PC-9 (cell line): Measurements from ENCODE around the gene PDIA5. TPM values are rescaled to one million over a fixed set of nuclear protein-coding genes. Genes with fewer than 3 reads are reported as not detected.

Experiments used
- BruUV-seq: library from RNA; stranded (reverse); fragments of 400-500 nt; replicated peaks from 2 replicates; lab custom pipeline; 2021; lab: Mats Ljungman, UMichigan
- CTCF ChIA-PET: fragments of 300-600 bp; sonication (Branson Sonifier 250); formaldehyde crosslinking; loops from one replicate; lab custom pipeline; 2022; ENCODE audit warnings: antibody characterized with exemption; lab: Charles Lee
- POLR2A ChIA-PET: fragments of 300-600 bp; sonication (Branson Sonifier 250); formaldehyde crosslinking; loops from one replicate; lab custom pipeline; 2022; ENCODE audit warnings: antibody characterized with exemption; ENCODE audit not compliant: unreplicated experiment; lab: Charles Lee
- DNase-seq, 2 experiments: peaks; one replicate each; pipeline versions ENCODE4 v3.0.0 to v3.0.0-alpha.2; 2015 to 2022; ENCODE audit warnings: mixed read lengths in 1 of 2
- H2AFZ ChIP-seq: fragments of 200-600 bp; sonication (generic); 2 replicates; pipeline ENCODE4 v1.8.1; 2017; ENCODE audit warnings: antibody characterized with exemption
- H3F3A ChIP-seq: fragments of 200-600 bp; sonication (generic); 2 replicates; pipeline ENCODE4 v1.8.1; 2017; ENCODE audit warnings: antibody characterized with exemption, mild to moderate bottlenecking, low read depth; ENCODE audit not compliant: insufficient read depth
- H3K27ac ChIP-seq: fragments of 200-600 bp; sonication (generic); 2 replicates; pipeline ENCODE4 v1.6.1; 2016; ENCODE audit warnings: mixed run types
- H3K27me3 ChIP-seq: fragments of 200-600 bp; sonication (generic); 2 replicates; pipeline ENCODE4 v1.6.1; 2016; ENCODE audit warnings: low read depth, mixed run types; ENCODE audit not compliant: insufficient read depth
- H3K36me3 ChIP-seq: fragments of 200-600 bp; sonication (generic); 2 replicates; pipeline ENCODE4 v1.6.1; 2016; ENCODE audit warnings: low read depth, mixed run types
- H3K4me1 ChIP-seq: fragments of 200-600 bp; sonication (generic); replicated peaks from 2 replicates; pipeline ENCODE4 v1.6.1; 2016; ENCODE audit warnings: mixed run types; ENCODE audit not compliant: insufficient read depth
- H3K4me2 ChIP-seq: fragments of 200-600 bp; sonication (generic); 2 replicates; pipeline ENCODE4 v1.6.1; 2017; ENCODE audit warnings: mixed run types
- H3K4me3 ChIP-seq: fragments of 200-600 bp; sonication (generic); 2 replicates; pipeline ENCODE4 v1.6.1; 2016; ENCODE audit warnings: mixed run types
- H3K79me2 ChIP-seq: fragments of 200-600 bp; sonication (generic); 2 replicates; pipeline ENCODE4 v1.6.1; 2017; ENCODE audit warnings: low read depth, mixed run types
- H3K9me2 ChIP-seq: fragments of 200-600 bp; sonication (generic); 2 replicates; pipeline ENCODE4 v1.8.1; 2017; ENCODE audit warnings: mild to moderate bottlenecking; ENCODE audit not compliant: insufficient read depth
- H3K9me3 ChIP-seq: fragments of 200-600 bp; sonication (generic); 2 replicates; pipeline ENCODE4 v1.8.1; 2016; ENCODE audit warnings: low read depth; ENCODE audit not compliant: insufficient read depth
- H4K20me1 ChIP-seq: fragments of 200-600 bp; sonication (generic); 2 replicates; pipeline ENCODE4 v1.8.1; 2017; ENCODE audit not compliant: insufficient read depth
- EZH2 ChIP-seq: fragments of 200-600 bp; sonication (generic); IDR thresholded peaks from 2 replicates; pipeline ENCODE4 v1.8.0; 2017; ENCODE audit warnings: antibody characterized with exemption, low read depth
- intact Hi-C: fragments of 100-400 bp; cut with micrococcal nuclease; formaldehyde crosslinking; loops from one replicate; pipeline ENCODE4 v1.10.0; 2022; ENCODE audit not compliant: unreplicated experiment
- total RNA-seq: library from RNA; stranded (reverse); gene quantifications from 2 replicates; pipeline ENCODE4 v1.2.3, GENCODE V29; 2021
- TF ChIP-seq, protein P1 (sequence below): fragments of 200-600 bp; sonication (generic); conservative IDR thresholded peaks from 2 replicates; pipeline ENCODE4 v1.6.1; 2017; ENCODE audit warnings: mixed run types, antibody characterized with exemption, mild to moderate bottlenecking, moderate library complexity

Gene PDIA5
- total RNA-seq, 1 experiment from 2014 or later, result 31.7 TPM

DNA sequence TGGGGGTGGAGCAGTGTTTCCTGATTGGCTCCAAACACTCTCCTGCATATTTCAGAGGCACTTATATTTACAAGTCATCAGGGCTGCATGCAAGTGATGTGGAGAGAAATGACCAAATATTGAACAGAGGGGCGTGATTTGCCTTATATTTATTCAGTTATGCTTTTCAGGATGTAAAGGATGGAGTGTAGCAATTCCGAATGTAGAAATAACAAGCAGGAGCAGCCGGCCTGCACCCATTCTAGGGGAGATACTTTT, 19.8 kb upstream of the PDIA5 start:
- no peak overlapping the region for H3K4me3 ChIP-seq
- intact Hi-C loops, result no loop called here
- H3K4me2 ChIP-seq, result no peak overlapping the region
- no peaks in the 10 kb centered on the region for H3K79me2 ChIP-seq
- no peaks in the 10 kb centered on the region for H3K36me3 ChIP-seq
- no peaks in the 10 kb centered on the region; the same call in 1 of the 2 replicates for H3K9me3 ChIP-seq
- H3K9me2 ChIP-seq, result no peaks in the 10 kb centered on the region
- POLR2A ChIA-PET, result no interaction called here
- H2AFZ ChIP-seq, result no peak overlapping the region
- DNase-seq, result no peak
- no peaks in the 10 kb centered on the region for H4K20me1 ChIP-seq
- no peaks in the 10 kb centered on the region for H3F3A ChIP-seq
- CTCF ChIA-PET, result no interaction called here
- no peaks in the 10 kb centered on the region; the same call in 1 of the 2 replicates for H3K27me3 ChIP-seq
- no peak overlapping the region for H3K27ac ChIP-seq
- no peak for TF ChIP-seq EZH2
- no TSS peak for BruUV-seq
- no peaks in the 10 kb centered on the region for H3K4me1 ChIP-seq

- H3K4me3 ChIP-seq, result no peak overlapping the region
- H2AFZ ChIP-seq, result no peak overlapping the region
- BruUV-seq, result no TSS peak
- H3K9me3 ChIP-seq, result no peaks in the 10 kb centered on the region; the same call in 1 of the 2 replicates
- ChIA-PET POLR2A (no interaction called here), CTCF (no interaction called here)
- no peak for DNase-seq
- H3K4me1 ChIP-seq, result no peaks in the 10 kb centered on the region
- H3K4me2 ChIP-seq, result no peak overlapping the region
- no peaks in the 10 kb centered on the region for H3K27me3 ChIP-seq
- H3K79me2 ChIP-seq, result no peaks in the 10 kb centered on the region
- no peaks in the 10 kb centered on the region for H3K36me3 ChIP-seq
- H3K9me2 ChIP-seq, result no peaks in the 10 kb centered on the region
- no peaks in the 10 kb centered on the region for H3F3A ChIP-seq
- no peak overlapping the region for H3K27ac ChIP-seq
- no peaks in the 10 kb centered on the region for H4K20me1 ChIP-seq
- TF ChIP-seq EZH2, result no peak
- TF ChIP-seq, protein P1, sequence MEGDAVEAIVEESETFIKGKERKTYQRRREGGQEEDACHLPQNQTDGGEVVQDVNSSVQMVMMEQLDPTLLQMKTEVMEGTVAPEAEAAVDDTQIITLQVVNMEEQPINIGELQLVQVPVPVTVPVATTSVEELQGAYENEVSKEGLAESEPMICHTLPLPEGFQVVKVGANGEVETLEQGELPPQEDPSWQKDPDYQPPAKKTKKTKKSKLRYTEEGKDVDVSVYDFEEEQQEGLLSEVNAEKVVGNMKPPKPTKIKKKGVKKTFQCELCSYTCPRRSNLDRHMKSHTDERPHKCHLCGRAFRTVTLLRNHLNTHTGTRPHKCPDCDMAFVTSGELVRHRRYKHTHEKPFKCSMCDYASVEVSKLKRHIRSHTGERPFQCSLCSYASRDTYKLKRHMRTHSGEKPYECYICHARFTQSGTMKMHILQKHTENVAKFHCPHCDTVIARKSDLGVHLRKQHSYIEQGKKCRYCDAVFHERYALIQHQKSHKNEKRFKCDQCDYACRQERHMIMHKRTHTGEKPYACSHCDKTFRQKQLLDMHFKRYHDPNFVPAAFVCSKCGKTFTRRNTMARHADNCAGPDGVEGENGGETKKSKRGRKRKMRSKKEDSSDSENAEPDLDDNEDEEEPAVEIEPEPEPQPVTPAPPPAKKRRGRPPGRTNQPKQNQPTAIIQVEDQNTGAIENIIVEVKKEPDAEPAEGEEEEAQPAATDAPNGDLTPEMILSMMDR, result no peak
- intact Hi-C loops, result no loop called here
These were observed 18.2 kb upstream of the PDIA5 start for GRCh38 chr3:123048480-123049237.

GRCh38 chr3:123050666-123051065, 16.2 kb upstream of the PDIA5 start:
- BruUV-seq, result no TSS peak
- no peak for TF ChIP-seq EZH2
- TF ChIP-seq, protein P1, result no peak
- Histone ChIP-seq H3K9me2 (no peaks in the 10 kb centered on the region), H3K9me3 (no peaks in the 10 kb centered on the region; the same call in 1 of the 2 replicates), H3F3A (no peaks in the 10 kb centered on the region), H3K36me3 (no peaks in the 10 kb centered on the region), H3K27ac (no peak overlapping the region), H3K79me2 (no peaks in the 10 kb centered on the region), H3K4me3 (no peak overlapping the region), H3K27me3 (no peaks in the 10 kb centered on the region), H3K4me1 (no peaks in the 10 kb centered on the region), H2AFZ (no peak overlapping the region), H4K20me1 (no peaks in the 10 kb centered on the region), H3K4me2 (no peak overlapping the region)
- intact Hi-C loops, result no loop called here
- CTCF ChIA-PET, result no interaction called here
- no peak for DNase-seq
- POLR2A ChIA-PET, result no interaction called here
